Right atrium auricular region (tissue), 2 donors: ENCODE results near the gene ETNK1. TPM values are rescaled to one million over a fixed set of nuclear protein-coding genes. Genes with fewer than 3 reads are reported as not detected.

ENCODE experiments used
- DNase-seq: peaks from one replicate; pipeline ENCODE4 v3.0.0-alpha.2; 2019; ENCODE audit warnings: low spot score
- H3K27ac ChIP-seq, 2 donors: fragments of 200-600 bp; sonication (generic); 1 replicate in 1 of 2; 2 replicates in 1 of 2; pipeline ENCODE4 v1.5.1; 2016 to 2019
- H3K27me3 ChIP-seq, 2 donors: fragments of 200-600 bp; sonication (generic); one replicate each; pipeline versions ENCODE4 v1.5.1 to v1.6.0; 2017 to 2019
- H3K36me3 ChIP-seq: fragments of 200-600 bp; sonication (generic); one replicate; pipeline ENCODE4 v1.5.1; 2016
- H3K4me1 ChIP-seq, 2 donors: fragments of 200-600 bp; sonication (generic); one replicate each; pipeline versions ENCODE4 v1.5.1 to v1.6.0; 2017 to 2019
- H3K4me3 ChIP-seq, 2 donors: fragments of 200-600 bp; sonication (generic); 1 replicate in 1 of 2; 2 replicates in 1 of 2; pipeline ENCODE4 v1.5.1; 2017 to 2019; ENCODE audit warnings: mild to moderate bottlenecking in 1 of 2, moderate library complexity in 1 of 2
- H3K9me3 ChIP-seq, 2 donors: fragments of 200-600 bp; sonication (generic); one replicate each; pipeline ENCODE4 v1.5.1; 2019
- CTCF ChIP-seq, 2 donors: fragments of 200-600 bp; sonication (generic); IDR thresholded peaks; one replicate each; pipeline ENCODE4 v1.5.1; 2019; ENCODE audit warnings: antibody characterized with exemption in 2 of 2
- total RNA-seq, 2 donors: library from RNA; depleted of rRNA; stranded (reverse); fragments of >200 nt; gene quantifications; one replicate each; pipeline ENCODE4 v1.1.0, GENCODE V29; 2016

The ETNK1 gene
- total RNA-seq, 2 donors from 2014 or later: 13.9 to 17.1 TPM

GRCh38 chr12:22738945-22739344, 114.0 kb downstream of the ETNK1 start:
- H3K36me3 ChIP-seq: no peaks in the 10 kb centered on the region
- no peak for TF ChIP-seq CTCF (IDR thresholded peaks at IDR 0.05)
- H3K4me3 ChIP-seq: no peak overlapping the region
- H3K4me1 ChIP-seq: no peaks in the 10 kb centered on the region
- no peak for DNase-seq
- H3K27me3 ChIP-seq: no peaks in the 10 kb centered on the region
- no peak overlapping the region for H3K27ac ChIP-seq
- no peaks in the 10 kb centered on the region for H3K9me3 ChIP-seq

Other genes with a start within 250 kb of the ETNK1 start
- gene C2CD5, start 80.6 kb upstream of the ETNK1 start, total RNA-seq: 10 to 100 TPM; 10.9 to 15.1 TPM